ENCODE results near the gene LMLN. TPM values are rescaled to one million over a fixed set of nuclear protein-coding genes. Genes with fewer than 3 reads are reported as not detected.
"Not testable (repeated sequence)": the region's sequence is repeated elsewhere in the genome, so short reads cannot be mapped to it uniquely, and the experiment has no call there.

The LMLN gene
- polyA plus RNA-seq, 2 of the 4 experiments (the other 2 are of a cell fraction): 2.4 to 5.6 TPM

DNA sequence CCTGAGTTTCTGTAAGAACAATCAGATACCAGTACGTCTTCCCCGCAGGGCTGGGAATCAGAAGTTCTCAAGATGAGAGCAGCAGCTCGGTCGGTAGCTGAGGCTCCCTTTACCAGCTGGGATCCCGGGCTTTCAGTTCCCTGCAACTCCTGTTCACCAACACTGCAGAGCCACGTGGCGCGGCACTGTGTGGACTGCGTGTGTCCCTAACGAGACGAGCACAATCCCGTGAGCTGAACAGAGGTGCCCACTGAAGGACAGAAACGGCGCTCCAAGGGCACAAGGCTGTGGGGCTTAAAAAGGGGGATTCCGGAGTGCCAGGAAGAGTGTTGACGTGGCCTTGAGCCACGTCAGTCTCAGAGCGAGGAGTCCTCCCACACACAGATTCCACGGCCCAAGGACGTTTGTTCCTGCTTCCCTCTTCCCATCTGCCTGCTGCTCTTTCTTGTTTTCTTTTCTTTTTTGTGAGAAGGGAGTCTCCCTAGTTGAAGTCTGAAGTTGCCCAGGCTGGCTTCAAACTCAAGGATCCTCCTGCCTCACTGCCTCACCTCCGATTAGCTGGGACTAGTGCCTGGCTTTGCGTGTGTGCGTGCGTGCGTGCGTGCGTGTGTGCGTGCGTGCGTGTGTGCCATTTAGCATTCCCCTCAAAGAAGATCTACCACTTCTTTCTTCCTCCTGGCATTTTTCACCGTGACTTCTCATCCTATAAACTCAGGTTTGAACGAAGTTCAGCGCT, 47.1 kb upstream of the LMLN start (continued):
- TF ChIP-seq ESRRA (IDR thresholded peaks at IDR 0.05; ENCODE audit: borderline replicate concordance, low read length) (no peak), MAX (IDR thresholded peaks at IDR 0.05) (no peak), HOXB13 (CRISPR knock-in tag; IDR thresholded peaks at IDR 0.05; ENCODE audit: low read depth) (no peak), EHF (CRISPR knock-in tag; IDR thresholded peaks at IDR 0.05) (no peak)
- TF ChIP-seq, protein P1, sequence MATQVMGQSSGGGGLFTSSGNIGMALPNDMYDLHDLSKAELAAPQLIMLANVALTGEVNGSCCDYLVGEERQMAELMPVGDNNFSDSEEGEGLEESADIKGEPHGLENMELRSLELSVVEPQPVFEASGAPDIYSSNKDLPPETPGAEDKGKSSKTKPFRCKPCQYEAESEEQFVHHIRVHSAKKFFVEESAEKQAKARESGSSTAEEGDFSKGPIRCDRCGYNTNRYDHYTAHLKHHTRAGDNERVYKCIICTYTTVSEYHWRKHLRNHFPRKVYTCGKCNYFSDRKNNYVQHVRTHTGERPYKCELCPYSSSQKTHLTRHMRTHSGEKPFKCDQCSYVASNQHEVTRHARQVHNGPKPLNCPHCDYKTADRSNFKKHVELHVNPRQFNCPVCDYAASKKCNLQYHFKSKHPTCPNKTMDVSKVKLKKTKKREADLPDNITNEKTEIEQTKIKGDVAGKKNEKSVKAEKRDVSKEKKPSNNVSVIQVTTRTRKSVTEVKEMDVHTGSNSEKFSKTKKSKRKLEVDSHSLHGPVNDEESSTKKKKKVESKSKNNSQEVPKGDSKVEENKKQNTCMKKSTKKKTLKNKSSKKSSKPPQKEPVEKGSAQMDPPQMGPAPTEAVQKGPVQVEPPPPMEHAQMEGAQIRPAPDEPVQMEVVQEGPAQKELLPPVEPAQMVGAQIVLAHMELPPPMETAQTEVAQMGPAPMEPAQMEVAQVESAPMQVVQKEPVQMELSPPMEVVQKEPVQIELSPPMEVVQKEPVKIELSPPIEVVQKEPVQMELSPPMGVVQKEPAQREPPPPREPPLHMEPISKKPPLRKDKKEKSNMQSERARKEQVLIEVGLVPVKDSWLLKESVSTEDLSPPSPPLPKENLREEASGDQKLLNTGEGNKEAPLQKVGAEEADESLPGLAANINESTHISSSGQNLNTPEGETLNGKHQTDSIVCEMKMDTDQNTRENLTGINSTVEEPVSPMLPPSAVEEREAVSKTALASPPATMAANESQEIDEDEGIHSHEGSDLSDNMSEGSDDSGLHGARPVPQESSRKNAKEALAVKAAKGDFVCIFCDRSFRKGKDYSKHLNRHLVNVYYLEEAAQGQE (IDR thresholded peaks at IDR 0.05): no peak

- FAIRE-seq (no peak), ATAC-seq (no peak), DNase-seq (ENCODE audit: low read depth in 1 of 2, low spot score in 1 of 2) (no peak)
- POLR2A ChIA-PET: no interaction called here
- H3K9me3 ChIP-seq: no peaks in the 10 kb centered on the region
- TF ChIP-seq RAD21 (conservative IDR thresholded peaks at IDR 0.05 in 1 of 2, IDR thresholded peaks at IDR 0.05 in 1 of 2) (no peak), KDM1A (IDR thresholded peaks at IDR 0.05; ENCODE audit: low read depth) (no peak), EHMT2 (IDR thresholded peaks at IDR 0.05; ENCODE audit: low read depth) (no peak), JUNB (IDR thresholded peaks at IDR 0.05) (no peak), CHD4 (IDR thresholded peaks at IDR 0.05; ENCODE audit: borderline replicate concordance) (no peak), ESRRA (IDR thresholded peaks at IDR 0.05; ENCODE audit: borderline replicate concordance, low read length) (no peak), ZFP36 (IDR thresholded peaks at IDR 0.05; ENCODE audit: borderline replicate concordance, partially characterized antibody) (no peak), HDAC2 (IDR thresholded peaks at IDR 0.05) (no peak), TFCP2L1 (CRISPR knock-in tag; IDR thresholded peaks at IDR 0.05) (no peak), POLR2AphosphoS2 (conservative IDR thresholded peaks at IDR 0.05; ENCODE audit: low read length) (no peak), HEYL (CRISPR knock-in tag; IDR thresholded peaks at IDR 0.05) (no peak)
- TF ChIP-seq, protein P2, sequence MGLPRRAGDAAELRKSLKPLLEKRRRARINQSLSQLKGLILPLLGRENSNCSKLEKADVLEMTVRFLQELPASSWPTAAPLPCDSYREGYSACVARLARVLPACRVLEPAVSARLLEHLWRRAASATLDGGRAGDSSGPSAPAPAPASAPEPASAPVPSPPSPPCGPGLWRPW (IDR thresholded peaks at IDR 0.05): no peak
- no peaks in the 10 kb centered on the region for H3K4me1 ChIP-seq
- no peak overlapping the region for H3K4me2 ChIP-seq
- no peak overlapping the region for H3K27ac ChIP-seq
- 90% methylated on average over 12 of the region's 12 CpGs for WGBS (ENCODE audit: missing lambda C conversion rate)
- CTCF ChIA-PET: no interaction called here
- no peak overlapping the region for H3K4me3 ChIP-seq
Measured at GRCh38 chr3:197913641-197914380, 46.2 kb upstream of the LMLN start.

DNA sequence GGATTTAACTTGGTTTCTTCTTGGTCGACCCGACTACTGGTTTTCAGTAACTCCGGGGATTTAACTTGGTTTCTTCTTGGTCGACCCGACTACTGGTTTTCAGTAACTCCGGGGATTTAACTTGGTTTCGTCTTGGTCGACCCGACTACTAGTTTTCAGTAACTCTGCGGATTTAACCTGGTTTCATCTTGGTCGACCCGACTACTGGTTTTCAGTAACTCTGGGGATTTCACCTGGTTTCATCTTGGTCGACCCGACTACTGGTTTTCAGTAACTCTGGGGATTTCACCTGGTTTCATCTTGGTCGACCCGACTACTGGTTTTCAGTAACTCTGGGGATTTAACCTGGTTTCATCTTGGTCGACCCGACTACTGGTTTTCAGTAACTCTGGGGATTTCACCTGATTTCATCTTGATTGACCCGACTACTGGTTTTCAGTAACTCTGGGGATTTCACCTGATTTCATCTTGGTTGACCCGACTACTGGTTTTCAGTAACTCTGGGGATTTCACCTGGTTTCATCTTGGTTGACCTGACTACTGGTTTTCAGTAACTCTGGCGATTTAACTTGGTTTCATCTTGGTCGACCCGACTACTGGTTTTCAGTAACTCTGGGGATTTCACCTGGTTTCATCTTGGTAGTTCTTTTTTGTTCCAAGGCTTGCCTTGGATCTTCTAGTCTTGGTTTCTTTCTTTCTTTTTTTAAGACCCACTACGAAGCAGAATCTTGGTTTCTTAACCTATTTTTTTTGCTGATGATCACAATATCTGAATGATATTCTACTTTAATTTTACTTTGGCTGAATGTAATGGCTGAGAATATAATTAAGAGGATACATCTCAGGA, 38.4 kb upstream of the LMLN start:
- peak; percentile 30 for TF ChIP-seq MAFK (IDR thresholded peaks at IDR 0.05; ENCODE audit: partially characterized antibody)
- CTCF ChIA-PET; H3K9me3 ChIP-seq; H3K27ac ChIP-seq; FAIRE-seq; ATAC-seq; DNase-seq (ENCODE audit: low read depth in 1 of 2, low spot score in 1 of 2); H3K4me2 ChIP-seq; H3K4me3 ChIP-seq; POLR2A ChIA-PET; H3K4me1 ChIP-seq: not testable (repeated sequence)
- WGBS (ENCODE audit: missing lambda C conversion rate): 88% methylated on average over 22 of the region's 24 CpGs

Measured in A549 (cell line).